Stimulated activated CD4-positive, alpha-beta T cell treated with anti-CD3 and anti-CD28 coated beads, Interleukin-15, amount 100 ng/mL, for 24 hours (primary cell): ENCODE results near the gene SV2C.
"Not testable (repeated sequence)": the region's sequence is repeated elsewhere in the genome, so short reads cannot be mapped to it uniquely, and the experiment has no call there.

Experiments used
- DNase-seq: peaks from one replicate; pipeline ENCODE4 v3.0.0-alpha.2; 2020

The SV2C gene

GRCh38 chr5:76209297-76209696 lies 126.1 kb downstream of the SV2C start:
- DNase-seq, result no peak

GRCh38 chr5:76210946-76211345 lies 127.8 kb downstream of the SV2C start:
- no peak for DNase-seq

GRCh38 chr5:76213858-76214257 lies 130.7 kb downstream of the SV2C start:
- no peak for DNase-seq

GRCh38 chr5:76216748-76217147 lies 133.6 kb downstream of the SV2C start:
- no peak for DNase-seq

DNA sequence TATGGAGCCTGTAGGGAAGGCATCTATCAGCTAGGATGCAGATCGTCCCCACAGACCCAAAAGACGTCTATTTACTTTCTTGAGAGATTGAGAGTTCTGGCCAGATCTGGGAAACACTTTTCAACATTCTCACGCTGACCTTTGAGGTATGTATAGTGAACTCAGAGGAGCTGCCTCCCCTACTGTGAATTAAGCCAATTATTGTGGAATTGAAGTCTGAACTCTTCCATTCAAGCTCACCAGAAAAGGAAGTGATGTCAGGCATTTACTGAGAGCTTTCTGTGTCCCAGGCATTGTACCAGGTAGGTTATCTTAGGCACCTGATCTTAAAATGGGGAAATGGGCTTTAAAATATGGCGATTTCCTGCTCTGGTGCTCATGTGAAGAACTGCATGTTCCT lies 136.5 kb downstream of the SV2C start:
- DNase-seq, result no peak

DNA sequence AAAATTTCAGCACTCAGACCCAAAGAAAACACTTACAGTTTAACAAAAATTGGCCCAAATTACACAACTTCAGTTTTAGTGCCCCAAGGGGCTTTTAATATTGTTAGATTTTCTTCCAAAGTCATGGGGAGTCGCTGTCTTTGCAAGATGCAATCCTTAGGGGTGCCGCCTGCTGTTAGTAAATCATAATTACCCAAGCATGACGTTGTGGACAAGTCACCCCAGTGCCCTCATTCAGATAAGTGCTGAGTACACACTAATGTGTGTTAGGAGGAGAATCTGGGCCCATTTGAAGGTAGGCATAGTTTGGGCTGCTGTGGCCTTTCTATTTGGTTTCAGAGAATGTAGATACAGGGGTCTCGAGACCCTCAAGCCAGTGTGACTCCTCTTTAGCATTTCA lies 138.1 kb downstream of the SV2C start:
- no peak for DNase-seq

- no peak for DNase-seq
Measured at GRCh38 chr5:76222318-76222717, 139.1 kb downstream of the SV2C start.

DNA sequence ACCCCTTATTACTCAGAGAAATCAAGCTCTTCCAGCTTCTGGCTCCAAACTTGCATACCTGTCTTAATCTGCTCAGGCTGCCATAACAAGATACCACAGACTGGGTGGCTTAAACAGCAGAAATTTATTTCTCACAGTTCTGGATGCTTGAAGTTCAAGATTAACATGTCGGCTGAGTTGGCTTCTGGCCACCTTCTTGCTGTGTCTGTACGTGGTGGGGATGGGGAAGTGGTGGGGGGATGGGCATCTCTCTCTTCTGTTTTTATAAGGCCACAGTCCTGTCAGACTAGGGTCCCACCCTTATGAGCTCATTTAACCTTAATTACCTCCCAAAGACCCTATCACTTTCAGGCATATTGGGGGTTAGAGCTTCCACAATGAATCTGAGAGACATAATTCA lies 140.5 kb downstream of the SV2C start:
- DNase-seq, result no peak

DNA sequence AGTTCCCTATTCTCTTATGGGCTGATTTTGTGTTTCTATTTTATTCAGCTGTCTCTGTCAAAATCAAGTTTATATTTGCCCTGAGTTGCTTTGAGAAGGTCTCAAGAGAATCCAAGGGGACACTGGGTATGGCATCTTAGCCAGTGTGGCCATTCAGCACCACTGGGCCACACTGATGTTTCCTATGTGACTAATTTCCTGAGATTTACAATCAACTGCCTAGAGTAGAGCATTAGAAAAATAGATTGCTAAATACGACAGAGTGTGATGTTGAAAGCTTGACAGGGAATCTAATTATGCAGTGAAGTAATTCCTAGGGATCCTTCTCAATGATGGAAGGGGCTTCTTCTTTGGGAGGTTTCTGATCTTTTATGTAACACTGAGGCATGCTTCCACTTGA lies 141.7 kb downstream of the SV2C start:
- no peak for DNase-seq

- DNase-seq, result no peak
Measured at GRCh38 chr5:76225336-76225735, 142.2 kb downstream of the SV2C start.

- DNase-seq, result no peak
Measured at GRCh38 chr5:76229900-76230299, 146.7 kb downstream of the SV2C start.

DNA sequence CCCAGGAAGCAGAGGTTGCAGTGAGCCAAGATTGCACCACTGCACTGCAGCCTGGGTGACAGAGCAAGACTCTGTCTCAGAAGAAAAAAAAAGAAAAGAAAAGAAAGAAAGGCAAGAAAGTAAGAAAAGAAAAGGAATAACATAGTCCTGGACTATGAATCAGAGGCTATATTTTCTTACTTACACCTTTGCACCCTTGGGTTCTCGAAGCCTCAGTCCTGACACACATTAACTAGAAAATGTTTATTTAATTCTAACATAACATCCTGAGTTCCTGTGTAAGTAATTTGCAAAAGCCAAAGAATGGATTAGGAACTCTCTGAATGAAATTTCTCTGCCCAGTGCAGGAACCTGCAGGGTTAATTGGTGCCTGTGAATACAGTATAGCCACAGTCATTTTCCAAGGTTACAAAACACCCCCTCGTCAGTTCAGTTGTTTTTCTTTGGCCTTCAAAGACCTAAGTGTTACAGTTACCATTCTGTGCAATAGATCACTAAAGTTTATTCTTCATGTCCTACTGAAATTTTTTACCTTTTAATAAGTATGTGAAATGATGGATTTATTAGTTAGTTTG lies 147.6 kb downstream of the SV2C start:
- no peak for DNase-seq

GRCh38 chr5:76234665-76235064 lies 151.5 kb downstream of the SV2C start:
- no peak for DNase-seq

- no peak for DNase-seq
Measured at GRCh38 chr5:76236684-76237083, 153.5 kb downstream of the SV2C start.

GRCh38 chr5:76240336-76240735 lies 157.2 kb downstream of the SV2C start:
- no peak for DNase-seq

GRCh38 chr5:76242155-76242554 lies 159.0 kb downstream of the SV2C start:
- DNase-seq, result not testable (repeated sequence)

- DNase-seq, result no peak
Measured at GRCh38 chr5:76245590-76245989, 162.4 kb downstream of the SV2C start.

GRCh38 chr5:76249621-76250020 lies 166.4 kb downstream of the SV2C start:
- no peak for DNase-seq

DNA sequence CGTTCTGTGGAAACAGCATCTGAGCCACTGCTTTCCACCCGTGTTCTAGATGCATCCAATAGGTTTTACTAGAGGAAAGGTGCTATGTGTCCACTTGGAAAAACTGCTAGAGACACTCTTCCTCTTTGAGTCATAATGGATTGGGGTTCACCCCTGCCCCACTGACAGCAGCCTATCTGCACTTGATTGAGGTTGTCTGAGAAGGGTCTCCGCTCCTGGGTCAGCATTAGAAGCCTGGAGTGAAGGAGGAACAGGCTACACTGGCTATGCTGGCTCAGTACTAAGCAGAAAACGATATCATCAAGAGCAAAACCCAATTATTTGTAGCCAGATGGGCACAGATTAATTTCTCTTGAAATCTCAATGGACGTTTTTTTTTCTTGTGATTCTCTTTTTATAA lies 167.3 kb downstream of the SV2C start:
- DNase-seq, result no peak

- DNase-seq, result no peak
Measured at GRCh38 chr5:76251656-76252055, 168.5 kb downstream of the SV2C start.

GRCh38 chr5:76252437-76252836 lies 169.3 kb downstream of the SV2C start:
- no peak for DNase-seq

DNA sequence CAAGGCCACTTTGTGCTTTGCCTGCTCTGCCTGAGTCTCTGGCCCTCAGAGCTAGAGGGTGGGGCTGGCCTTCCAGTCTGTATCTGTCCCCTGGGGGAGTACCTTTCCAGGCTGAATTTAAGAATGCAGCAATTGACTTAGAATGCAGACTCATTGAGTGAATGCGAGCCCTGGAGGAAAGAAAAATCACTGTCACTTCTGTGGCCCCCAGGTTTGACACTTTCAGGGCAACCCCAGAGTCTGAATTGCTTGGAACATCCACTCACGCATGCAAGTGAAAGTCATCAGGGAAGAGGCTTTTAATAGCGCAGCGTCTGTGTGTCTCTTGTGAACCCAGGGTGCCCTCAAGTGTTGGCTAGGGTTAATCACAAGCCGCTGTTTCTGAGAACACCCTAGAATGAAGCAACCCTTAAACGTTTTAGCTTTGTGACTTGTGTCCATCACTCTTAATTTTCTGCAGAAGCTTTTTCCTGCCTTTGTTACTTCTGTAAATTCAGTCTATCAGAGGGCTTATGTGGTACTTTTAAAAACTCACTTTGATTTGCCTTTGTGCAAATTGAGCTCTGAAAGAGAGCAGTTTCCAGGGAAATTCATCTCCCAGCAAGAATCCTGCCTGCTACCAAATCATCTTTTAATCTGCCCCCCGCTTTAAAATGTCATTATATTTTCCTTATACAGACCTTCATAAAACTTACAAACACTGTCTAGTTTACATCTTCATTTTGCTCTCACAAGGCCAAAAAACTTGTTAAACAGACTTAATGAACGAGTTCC lies 173.1 kb downstream of the SV2C start:
- DNase-seq, result peak; percentile 60

DNA sequence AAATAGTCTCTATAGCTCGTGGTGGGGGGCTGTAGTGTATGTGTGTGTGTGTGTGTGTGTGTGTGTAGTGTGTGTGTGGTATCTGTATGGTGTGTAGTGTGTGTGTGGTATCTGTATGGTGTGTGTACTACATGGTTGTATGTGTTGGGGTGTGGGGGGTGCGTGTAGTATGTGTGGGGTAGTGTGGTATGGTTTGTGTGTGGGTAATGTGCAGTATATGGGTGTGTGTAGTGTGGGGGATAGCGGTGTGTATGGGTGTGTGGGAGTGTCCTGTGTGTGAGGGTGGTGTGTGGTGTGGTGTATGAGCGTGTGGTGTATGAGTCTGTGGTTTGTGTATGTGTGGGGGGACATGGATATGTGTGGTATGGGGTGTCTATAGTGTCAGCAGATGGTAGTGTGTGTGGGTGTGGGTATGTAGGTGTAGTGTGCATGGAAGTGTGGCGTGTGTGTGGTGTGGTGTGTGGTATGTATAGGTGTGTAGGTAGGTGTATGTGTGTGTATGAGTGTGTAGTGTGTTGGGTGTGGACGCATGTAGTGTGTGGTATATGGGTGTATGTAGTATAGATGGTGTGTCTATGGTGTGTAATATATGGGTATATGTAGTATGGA lies 174.1 kb downstream of the SV2C start:
- DNase-seq, result no peak

- no peak for DNase-seq
Measured at GRCh38 chr5:76257897-76258296, 174.7 kb downstream of the SV2C start.

DNA sequence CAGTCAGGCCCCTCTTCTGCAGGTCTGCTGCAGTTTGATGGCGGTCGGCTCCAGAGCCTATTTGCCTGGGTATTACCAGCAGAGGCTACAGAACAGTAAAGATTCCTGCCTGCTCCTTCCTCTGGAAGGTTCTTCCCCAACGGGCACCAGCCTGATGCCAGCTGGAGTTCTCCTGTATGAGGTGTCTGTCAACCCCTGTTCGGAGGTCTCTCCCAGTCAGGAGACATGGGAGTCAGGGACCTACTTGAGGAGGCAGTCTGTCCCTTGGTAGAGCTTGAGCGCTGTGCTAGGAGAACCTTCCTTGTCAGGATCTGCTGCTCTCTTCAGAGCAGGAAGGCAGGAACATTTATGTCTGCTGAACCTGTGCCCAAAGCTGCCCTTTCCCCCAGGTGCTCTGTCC lies 181.5 kb downstream of the SV2C start:
- no peak for DNase-seq
